ENCODE data around the gene PROSER3.

GRCh38 chr19:35710784-35711723, 46.9 kb upstream of the PROSER3 start:
- TF ChIP-seq, protein P1, sequence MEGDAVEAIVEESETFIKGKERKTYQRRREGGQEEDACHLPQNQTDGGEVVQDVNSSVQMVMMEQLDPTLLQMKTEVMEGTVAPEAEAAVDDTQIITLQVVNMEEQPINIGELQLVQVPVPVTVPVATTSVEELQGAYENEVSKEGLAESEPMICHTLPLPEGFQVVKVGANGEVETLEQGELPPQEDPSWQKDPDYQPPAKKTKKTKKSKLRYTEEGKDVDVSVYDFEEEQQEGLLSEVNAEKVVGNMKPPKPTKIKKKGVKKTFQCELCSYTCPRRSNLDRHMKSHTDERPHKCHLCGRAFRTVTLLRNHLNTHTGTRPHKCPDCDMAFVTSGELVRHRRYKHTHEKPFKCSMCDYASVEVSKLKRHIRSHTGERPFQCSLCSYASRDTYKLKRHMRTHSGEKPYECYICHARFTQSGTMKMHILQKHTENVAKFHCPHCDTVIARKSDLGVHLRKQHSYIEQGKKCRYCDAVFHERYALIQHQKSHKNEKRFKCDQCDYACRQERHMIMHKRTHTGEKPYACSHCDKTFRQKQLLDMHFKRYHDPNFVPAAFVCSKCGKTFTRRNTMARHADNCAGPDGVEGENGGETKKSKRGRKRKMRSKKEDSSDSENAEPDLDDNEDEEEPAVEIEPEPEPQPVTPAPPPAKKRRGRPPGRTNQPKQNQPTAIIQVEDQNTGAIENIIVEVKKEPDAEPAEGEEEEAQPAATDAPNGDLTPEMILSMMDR (IDR thresholded peaks at IDR 0.05): no peak
- TF ChIP-seq POLR2A (IDR thresholded peaks at IDR 0.05): no peak
